HepG2 (cell line): ENCODE data around the gene ANO4. TPM values are rescaled to one million over a fixed set of nuclear protein-coding genes. Genes with fewer than 3 reads are reported as not detected.

ENCODE experiments used
- ATAC-seq: fragments of 200-7000 bp; cut with Tn5 transposase; 3 replicates; pipeline ENCODE4 v1.9.1; 2020; ENCODE audit warnings: mild to moderate bottlenecking, moderate library complexity
- BruUV-seq: library from RNA; stranded (reverse); fragments of 400-500 nt; replicated peaks from 2 replicates; lab custom pipeline; 2021; lab: Mats Ljungman, UMichigan
- CTCF ChIA-PET: fragments of 300-600 bp; formaldehyde crosslinking; extraction: SDS; loops from one replicate; lab custom pipeline; 2021; ENCODE audit warnings: low total read pairs, inconsistent platforms, low intra/inter-chr PET ratio; lab: Yijun Ruan, JAX
- POLR2A ChIA-PET: fragments of 350-600 bp; sonication (Branson Sonifier 250); formaldehyde crosslinking; loops from one replicate; lab custom pipeline; 2020; ENCODE audit warnings: antibody characterized with exemption, inconsistent platforms; lab: Yijun Ruan, JAX
- DNase-seq: peaks from one replicate; pipeline ENCODE4 v3.0.0-alpha.2; 2015; ENCODE audit warnings: low spot score
- FAIRE-seq: peaks from 3 replicates; lab custom pipeline; 2011; peaks lifted over from hg19 to GRCh38; lab: Jason Lieb, UNC
- H2AFZ ChIP-seq: one replicate; pipeline ENCODE4 v1.6.1; 2011; ENCODE audit warnings: low read length, inconsistent platforms
- H3K27ac ChIP-seq: fragments of 300-600 bp; 3 replicates; pipeline ENCODE4 v1.8.0; 2011; ENCODE audit warnings: mixed run types, mild to moderate bottlenecking, mixed read lengths, low read length, inconsistent platforms; ENCODE audit not compliant: insufficient read depth; ENCODE audit errors: extremely low read length
- H3K27me3 ChIP-seq, 2 experiments: fragments of 200-600 bp in 1 of 2; 2 replicates in 1 of 2; 3 replicates in 1 of 2; pipeline versions ENCODE4 v1.6.0 to v1.8.0; 2011; ENCODE audit warnings: low read length in 2 of 2, mild to moderate bottlenecking in 2 of 2, moderate library complexity in 2 of 2, inconsistent platforms in 1 of 2; ENCODE audit not compliant: insufficient read depth in 2 of 2, control insufficient read depth in 1 of 2
- H3K36me3 ChIP-seq, 2 experiments: fragments of 200-600 bp in 1 of 2; replicated peaks in 1 of 2; 2 replicates in 1 of 2; 3 replicates in 1 of 2; pipeline versions ENCODE4 v1.5.1 to v1.8.0; 2011; ENCODE audit warnings: low read length in 2 of 2, inconsistent platforms in 1 of 2; ENCODE audit not compliant: insufficient read depth in 2 of 2, control insufficient read depth in 1 of 2
- H3K4me1 ChIP-seq: 2 replicates; pipeline ENCODE4 v1.5.1; 2012; ENCODE audit warnings: low read length, inconsistent platforms; ENCODE audit not compliant: insufficient read depth
- H3K4me2 ChIP-seq: 2 replicates; pipeline ENCODE4 v1.6.0; 2011; ENCODE audit warnings: low read depth, low read length, inconsistent platforms
- H3K4me3 ChIP-seq, 3 experiments: fragments of 200-600 bp in 1 of 3; sonication (generic), shearing (Covaris generic) in 1 of 3; replicated peaks in 1 of 3; 2 replicates each; pipeline ENCODE4 v1.5.1; 2011 to 2016; ENCODE audit warnings: low read length in 3 of 3, inconsistent platforms in 2 of 3, low read depth in 2 of 3, mild to moderate bottlenecking in 2 of 3, control low read depth in 1 of 3, mixed read lengths in 1 of 3; ENCODE audit not compliant: insufficient read depth in 1 of 3
- H3K79me2 ChIP-seq: one replicate; pipeline ENCODE4 v1.6.1; 2011; ENCODE audit warnings: low read length, inconsistent platforms; ENCODE audit not compliant: insufficient read depth
- H3K9ac ChIP-seq: 2 replicates; pipeline ENCODE4 v1.6.0; 2011; ENCODE audit warnings: mild to moderate bottlenecking, low read depth, low read length, inconsistent platforms; ENCODE audit not compliant: insufficient read depth
- H3K9me3 ChIP-seq: 2 replicates; pipeline ENCODE4 v1.5.1; 2012; ENCODE audit warnings: mild to moderate bottlenecking, low read length
- H4K20me1 ChIP-seq: 2 replicates; pipeline ENCODE4 v1.6.0; 2011; ENCODE audit warnings: inconsistent platforms, mild to moderate bottlenecking, low read length, moderate library complexity; ENCODE audit not compliant: insufficient read depth
- CBX2 ChIP-seq, 2 experiments: fragments of 200-600 bp in 1 of 2; sonication (generic); formaldehyde crosslinking in 1 of 2; IDR thresholded peaks; 2 replicates each; pipeline versions ENCODE4 v1.7.0 to v1.8.1; 2018 to 2022; ENCODE audit warnings: low read depth in 2 of 2, low read length in 1 of 2, mild to moderate bottlenecking in 1 of 2, missing genetic modification reagents in 1 of 2
- CERS6 ChIP-seq: sonication (generic); formaldehyde crosslinking; IDR thresholded peaks from 2 replicates; pipeline ENCODE4 v1.5.0; 2020; ENCODE audit warnings: missing genetic modification reagents
- KLF9 ChIP-seq: IDR thresholded peaks from 2 replicates; pipeline ENCODE4 v1.6.1; 2016; ENCODE audit warnings: low read depth
- MAFF ChIP-seq: IDR thresholded peaks from 2 replicates; pipeline ENCODE4 v1.6.1; 2011; ENCODE audit warnings: low read depth, low read length, improper control_type of control experiment
- MAFK ChIP-seq, 2 experiments: IDR thresholded peaks in 1 of 2; conservative IDR thresholded peaks in 1 of 2; 2 replicates each; pipeline ENCODE4 v1.6.1; 2011; ENCODE audit warnings: improper control_type of control experiment in 2 of 2, low read length in 2 of 2
- NR1H2 ChIP-seq: sonication (generic); formaldehyde crosslinking; IDR thresholded peaks from 2 replicates; pipeline ENCODE4 v1.8.1; 2022; ENCODE audit warnings: low read depth, missing genetic modification reagents, borderline replicate concordance
- SIN3B ChIP-seq: fragments of 150-350 bp; IDR thresholded peaks from 2 replicates; pipeline ENCODE4 v1.6.1; 2014; ENCODE audit warnings: low read length
- ZNF720 ChIP-seq: sonication (generic); formaldehyde crosslinking; IDR thresholded peaks from 2 replicates; pipeline ENCODE4 v1.4.0; 2020; ENCODE audit warnings: missing genetic modification reagents
- WGBS: methylation state at CpG from one replicate; pipeline ENCODE4 v1.1.6; 2017; ENCODE audit warnings: low lambda C conversion rate; 5-methylcytosine and 5-hydroxymethylcytosine counted together
- in situ Hi-C: cut with HindIII; loops from 2 replicates; pipeline ENCODE4 v1.10.0; 2017; ENCODE audit warnings: low pct_unique_long_range_greater_than_20kb; ENCODE audit not compliant: extremely low pct_ligation_motif_present
- intact Hi-C: fragments of 100-400 bp; cut with micrococcal nuclease; formaldehyde crosslinking; loops from one replicate; pipeline ENCODE4 v1.10.0; 2022; ENCODE audit not compliant: unreplicated experiment
- polyA plus RNA-seq, 8 experiments: library from polyadenylated mRNA; depleted of rRNA in 3 of 8; stranded (reverse) in 7 of 8; unstranded in 1 of 8; fragments of >200 nt; fragmentation: Illumina TruSeq in 4 of 8; extraction: Trizol in 4 of 8; gene quantifications; 2 replicates each; pipeline versions ENCODE4 v1.2.1 to v1.2.3, GENCODE V29; 2011 to 2016; ENCODE audit warnings: low read depth in 4 of 8, missing spikeins in 1 of 8, mixed read lengths in 1 of 8; ENCODE audit not compliant: insufficient read depth in 1 of 8
- total RNA-seq, 5 experiments: library from RNA; depleted of rRNA; stranded (reverse); fragments of >200 nt; fragmentation: Illumina TruSeq; extraction: Trizol; gene quantifications; 2 replicates each; pipeline ENCODE4 v1.2.3, GENCODE V29; 2016; ENCODE audit warnings: low read depth in 1 of 5

ANO4 gene
- total and polyA plus RNA-seq, 2 of the 13 experiments (the other 11 are each of a cell fraction or from before 2014, with no cell fraction given), result not detected

- DNase-seq, result no peak
- CTCF ChIA-PET, result no interaction called here
- Histone ChIP-seq H3K79me2 (no peaks in the 10 kb centered on the region), H3K27me3 (peaks cover 0 to 4% of the 10 kb centered on the region in 2 experiments; a peak in 3 of 5 replicates), H3K9me3 (no peaks in the 10 kb centered on the region), H3K4me3 (no peak overlapping the region), H2AFZ (no peak overlapping the region), H3K9ac (no peak overlapping the region), H3K27ac (no peak overlapping the region), H3K4me2 (no peak overlapping the region), H4K20me1 (no peaks in the 10 kb centered on the region), H3K36me3 (no peaks in the 10 kb centered on the region), H3K4me1 (no peaks in the 10 kb centered on the region)
- 3% methylated on average over 5 of the region's 5 CpGs for WGBS
- intact Hi-C loops (no loop called here), in situ Hi-C loops (no loop called here)
- FAIRE-seq, result no peak
- TF ChIP-seq CBX2 (IDR thresholded peaks at IDR 0.05; ENCODE audit: low read depth, low read length) (no peak), CBX2 (CRISPR knock-in tag; IDR thresholded peaks at IDR 0.05; ENCODE audit: low read depth) (no peak), SIN3B (no peak), ZNF720 (CRISPR knock-in tag) (no peak), KLF9 (CRISPR knock-in tag) (no peak), NR1H2 (no peak)
- ATAC-seq, result no peak
- no TSS peak for BruUV-seq
- POLR2A ChIA-PET, result no interaction called here
Observed at GRCh38 chr12:101166866-101167265, 372.3 kb downstream of the ANO4 start.

- H3K79me2 ChIP-seq, result no peaks in the 10 kb centered on the region
- H3K4me2 ChIP-seq, result no peak overlapping the region
- H3K4me3 ChIP-seq, result no peak overlapping the region
- CTCF ChIA-PET, result no interaction called here
- no peaks in the 10 kb centered on the region for H3K36me3 ChIP-seq
- no peak for DNase-seq
- POLR2A ChIA-PET, result no interaction called here
- no peak for FAIRE-seq
- H3K9ac ChIP-seq, result no peak overlapping the region
- 0% methylated on average over 5 of the region's 5 CpGs for WGBS
- H3K27me3 ChIP-seq, result peaks cover 0 to 4% of the 10 kb centered on the region in 2 experiments; a peak in 3 of 5 replicates
- no peak for ATAC-seq
- no TSS peak for BruUV-seq
- H3K4me1 ChIP-seq, result no peaks in the 10 kb centered on the region
- intact Hi-C loops, result no loop called here
- no peak for TF ChIP-seq CERS6 (CRISPR knock-in tag)
- peak; percentile 93 to 95 for TF ChIP-seq MAFK (conservative IDR thresholded peaks at IDR 0.05 in 1 of 2, IDR thresholded peaks at IDR 0.05 in 1 of 2; ENCODE audit: low read length in 2 of 2)
- TF ChIP-seq MAFF, result peak; percentile 93
- TF ChIP-seq, all 625 proteins: peak for 2
- no peak overlapping the region for H2AFZ ChIP-seq
- in situ Hi-C loops, result no loop called here
- no peak overlapping the region for H3K27ac ChIP-seq
- no peaks in the 10 kb centered on the region for H3K9me3 ChIP-seq
- no peaks in the 10 kb centered on the region for H4K20me1 ChIP-seq
Observed at GRCh38 chr12:101168001-101168400, 373.4 kb downstream of the ANO4 start.
